Activated T-cell treated with anti-CD3 and anti-CD28 coated beads, Interleukin-2, amount 50 U/mL, for 48 hours (primary cell): ENCODE results near the gene KIF1C.

ENCODE experiments used
- DNase-seq, 2 experiments: peaks; one replicate each; pipeline ENCODE4 v3.0.0-alpha.2; 2020

The KIF1C gene

DNA sequence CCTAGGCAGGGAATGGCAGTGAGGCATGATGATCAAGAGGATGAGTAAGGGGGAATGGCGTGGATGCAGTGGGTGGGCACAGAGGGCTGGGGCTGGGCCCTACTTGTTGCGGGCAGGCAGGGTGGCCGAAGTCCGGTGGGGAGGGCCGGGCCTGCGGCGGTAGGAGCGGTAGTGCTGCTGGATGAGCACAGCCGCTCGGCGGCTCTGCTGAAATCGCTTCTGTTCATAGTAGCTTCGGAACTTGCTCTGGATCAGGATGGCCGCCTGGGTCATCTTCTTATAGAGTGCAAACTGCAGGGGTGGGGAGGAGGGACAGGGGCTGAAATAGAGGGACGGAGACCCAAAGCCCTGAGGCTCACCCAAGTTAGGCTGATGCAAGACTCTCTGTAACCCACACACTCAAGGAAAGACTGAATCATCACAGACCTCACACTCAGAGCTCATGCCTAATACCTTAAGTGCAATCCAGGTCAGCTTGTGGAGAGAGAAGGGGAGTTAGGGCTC, 28.7 kb upstream of the KIF1C start:
- peak in 1 of 2 experiments; percentile 79 for DNase-seq

DNA sequence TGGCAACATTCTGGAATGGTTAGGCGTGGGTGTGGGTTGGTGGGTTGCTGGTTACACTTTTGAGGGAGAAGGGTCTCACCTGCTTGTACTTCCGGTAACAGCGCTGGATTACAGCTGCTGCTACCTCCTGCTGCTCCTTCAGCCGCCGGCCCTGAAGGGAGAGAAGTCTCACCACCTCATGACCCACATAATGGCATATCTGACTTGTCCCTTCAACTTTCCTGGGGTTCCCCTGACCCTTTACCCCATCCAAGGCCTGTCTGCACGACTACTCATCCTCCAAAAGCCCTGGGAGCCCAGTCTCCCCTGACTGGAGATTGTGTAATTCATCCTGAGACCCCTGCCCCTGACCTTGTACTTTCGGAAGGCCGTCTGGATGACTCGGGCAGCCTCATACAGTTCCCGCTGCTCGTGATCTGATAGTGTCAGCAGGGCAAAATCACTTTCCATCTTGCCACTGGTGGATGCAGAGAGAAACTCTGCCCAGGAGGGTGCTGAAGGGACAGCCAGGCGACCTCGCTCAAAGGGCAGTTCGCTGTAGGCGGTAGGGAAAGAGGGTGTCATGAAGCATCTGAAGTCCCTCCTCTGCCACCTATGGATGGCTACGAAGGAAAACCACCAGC, 28.1 kb upstream of the KIF1C start:
- DNase-seq: peak in 1 of 2 experiments; percentile 76

DNA sequence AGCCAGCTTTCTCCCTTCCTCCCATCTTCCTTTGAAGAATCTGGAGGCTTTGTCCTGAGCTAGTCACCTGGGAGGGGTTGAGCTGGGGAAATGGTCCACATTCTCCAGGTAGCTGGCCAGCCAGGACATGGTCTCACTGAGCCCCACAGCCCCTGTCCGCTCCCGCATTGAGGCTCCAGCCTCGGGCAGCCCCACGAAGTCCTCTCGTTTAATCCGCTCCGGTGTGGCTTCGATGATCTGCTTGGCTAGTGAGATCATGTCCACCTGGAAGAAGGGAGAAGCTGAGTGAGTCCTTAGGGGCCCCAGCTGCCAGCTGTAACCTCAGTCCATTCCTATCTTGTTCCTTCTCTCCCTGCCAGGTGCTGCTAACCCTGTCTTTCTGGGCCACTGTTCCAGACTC, 27.5 kb upstream of the KIF1C start:
- no peak for DNase-seq

DNA sequence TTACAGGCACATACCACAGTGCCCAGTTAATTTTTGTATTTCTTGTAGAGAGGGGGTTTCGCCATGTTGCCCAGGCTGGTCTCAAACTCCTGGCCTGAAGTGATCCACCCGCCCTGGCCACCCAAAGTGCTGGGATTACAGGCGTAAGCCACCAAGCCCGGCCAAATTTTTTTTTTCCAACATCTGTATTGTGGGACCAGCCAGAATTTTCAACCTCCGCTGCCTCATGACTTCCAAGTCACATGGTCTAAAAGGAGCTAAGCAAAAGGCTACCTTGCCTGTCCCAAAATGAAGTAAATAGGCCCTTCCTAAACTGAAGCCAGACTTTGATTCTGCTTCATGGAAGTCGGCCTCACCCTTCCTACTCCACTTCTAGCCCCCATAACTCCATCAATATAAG, 25.9 kb upstream of the KIF1C start:
- DNase-seq: no peak

DNA sequence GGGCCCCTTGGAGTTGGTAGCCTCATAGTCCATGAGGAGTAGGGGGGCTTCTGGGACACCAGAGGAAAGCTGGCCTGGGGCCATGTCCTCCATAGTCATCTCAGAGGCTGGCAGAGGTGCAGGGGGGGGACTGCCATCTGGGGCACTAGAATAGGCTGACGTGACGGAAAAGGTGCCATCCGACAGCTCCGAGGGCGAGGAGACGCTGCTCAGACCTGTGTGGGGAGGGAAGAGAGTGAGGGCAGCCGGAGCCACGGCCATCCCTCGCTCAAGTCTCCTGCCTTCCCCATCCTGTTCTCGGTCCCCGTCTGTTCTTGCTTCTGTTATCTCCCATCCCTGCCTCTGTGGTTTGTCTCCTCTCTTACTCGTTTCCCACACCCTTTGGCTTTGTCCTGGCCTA, 25.4 kb upstream of the KIF1C start:
- no peak for DNase-seq

DNA sequence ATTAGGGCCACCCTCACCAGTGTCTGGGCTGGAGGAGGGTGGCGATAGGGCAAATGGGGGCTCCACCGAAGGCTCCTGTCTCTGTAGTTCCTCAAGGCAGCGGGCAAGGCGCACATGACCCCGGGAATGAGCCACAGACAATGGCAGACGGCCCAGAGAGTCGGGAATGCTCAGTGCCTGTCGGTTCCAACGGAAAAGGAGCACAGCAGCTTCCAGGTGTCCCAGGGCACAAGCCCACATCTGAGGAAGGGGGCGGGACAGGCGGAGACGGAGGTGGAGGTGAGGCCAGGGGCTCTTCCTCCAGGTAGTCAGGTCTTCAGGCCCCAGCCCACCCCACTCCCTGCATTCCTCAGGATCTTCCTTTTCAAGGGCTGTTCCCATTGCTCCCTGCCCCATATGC, 25.0 kb upstream of the KIF1C start:
- DNase-seq: no peak

DNA sequence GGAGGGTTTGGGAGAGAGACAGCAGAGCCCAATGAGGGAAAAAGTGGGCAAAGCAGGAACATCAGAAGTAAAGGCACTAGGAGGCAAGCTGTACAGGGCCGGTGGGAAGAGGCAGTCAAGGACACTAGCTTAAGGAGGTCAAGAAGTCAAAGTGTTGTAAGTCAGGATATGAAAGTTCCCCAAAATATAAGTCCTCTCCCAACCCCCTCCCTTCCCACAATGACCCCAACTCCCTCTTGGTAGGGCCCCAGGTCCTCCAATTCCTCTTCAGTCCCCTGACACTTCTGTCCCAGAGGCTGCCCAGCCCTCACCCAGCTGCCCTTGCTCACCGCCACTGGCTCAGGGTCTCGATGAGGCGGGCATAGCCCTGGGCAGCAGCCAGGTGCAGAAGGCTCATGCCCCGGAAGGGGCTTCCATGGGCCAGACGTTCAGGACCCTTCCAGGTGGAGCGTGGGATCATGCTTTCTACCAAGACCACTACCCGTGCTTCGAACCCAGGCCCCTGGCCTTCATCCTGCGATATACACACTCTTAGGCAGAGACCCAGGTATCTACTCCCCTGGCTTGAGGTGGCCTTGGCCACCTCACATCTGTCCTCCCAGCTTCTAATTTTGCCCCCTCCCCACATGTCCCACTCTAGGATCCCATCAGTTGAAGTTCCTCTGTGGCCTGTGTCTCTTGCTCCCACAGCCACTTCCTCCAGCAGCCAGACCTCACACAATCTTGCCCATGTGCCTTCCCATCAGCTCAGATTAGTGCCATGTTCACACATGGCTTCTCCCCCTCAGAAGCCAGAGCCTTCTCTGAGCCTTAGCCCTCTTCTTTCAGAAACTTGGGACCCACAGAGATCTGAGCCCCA, 24.3 kb upstream of the KIF1C start:
- DNase-seq: no peak

DNA sequence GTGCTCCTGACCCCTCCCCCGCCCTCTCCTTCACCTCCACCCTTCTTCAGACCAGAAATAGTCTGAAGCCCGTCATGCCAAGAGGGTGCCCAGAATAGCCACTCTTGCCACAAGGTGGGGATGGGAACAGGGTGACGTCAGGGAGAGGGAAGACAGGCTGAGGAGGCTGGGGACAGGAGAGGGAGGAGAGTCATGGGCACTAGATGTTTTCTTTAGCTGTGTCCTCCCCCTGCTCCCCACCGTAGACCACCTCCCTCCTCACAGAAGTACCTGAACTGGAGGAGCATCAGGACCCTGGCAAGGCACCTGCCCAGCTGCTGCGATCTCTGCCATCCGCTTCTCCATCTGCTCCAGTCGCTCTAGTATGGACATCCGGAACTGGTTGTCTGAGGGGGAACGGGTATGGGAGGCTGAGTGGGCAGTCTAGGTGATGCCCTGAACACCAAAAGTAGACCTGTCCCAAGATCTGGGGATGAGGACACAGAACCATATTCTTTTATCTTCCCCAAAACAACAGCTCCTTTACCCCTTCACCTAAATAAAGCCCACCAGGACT, 23.6 kb upstream of the KIF1C start:
- no peak for DNase-seq

DNA sequence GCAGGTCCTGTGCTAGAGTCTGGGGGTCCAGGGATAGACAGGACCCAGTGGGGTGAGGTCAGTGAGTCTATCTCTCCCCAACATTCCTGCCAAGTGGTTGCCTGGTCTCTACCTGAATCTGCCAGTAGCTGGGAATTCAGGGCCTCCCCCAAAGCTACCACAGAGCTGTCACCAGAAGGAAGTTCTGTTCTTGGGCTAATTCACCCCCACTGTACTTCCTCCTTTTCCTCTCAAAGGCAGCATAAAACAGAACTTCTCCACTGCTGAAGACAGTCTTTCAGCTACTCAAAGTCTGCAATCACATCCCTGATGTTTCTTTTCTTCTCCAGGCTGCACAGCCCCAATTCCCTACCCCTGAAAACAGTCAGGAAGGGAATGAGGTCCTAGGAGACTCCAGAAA, 19.0 kb upstream of the KIF1C start:
- no peak for DNase-seq

DNA sequence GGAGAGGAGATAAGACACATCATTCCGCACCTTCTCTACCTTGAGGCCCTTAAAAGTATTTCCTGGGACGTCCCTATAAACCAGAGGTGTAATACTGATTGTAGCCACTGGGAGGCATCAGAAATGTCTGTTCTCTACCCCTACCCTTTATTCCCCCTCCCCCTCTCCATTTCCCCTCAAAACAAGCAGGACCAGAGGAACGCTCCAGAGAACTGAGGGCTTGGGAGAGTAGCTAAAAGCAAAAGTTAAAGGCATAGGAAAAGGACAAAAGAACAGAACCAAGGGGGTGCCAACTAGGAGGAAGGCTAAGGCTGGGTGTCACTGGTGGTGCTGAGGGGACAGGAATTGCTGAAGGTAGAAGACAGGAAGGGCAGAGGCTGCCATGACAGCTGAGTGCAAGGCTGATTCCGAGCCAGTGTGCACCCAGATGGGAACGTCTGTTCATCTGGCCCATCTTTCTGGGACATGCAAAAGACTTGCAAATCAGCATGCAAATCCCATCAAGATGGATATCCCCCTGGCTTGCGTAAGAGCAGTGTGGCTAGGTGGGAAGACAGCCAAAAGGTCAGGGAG, 17.0 kb upstream of the KIF1C start:
- peak; percentile 43 to 56 for DNase-seq

DNA sequence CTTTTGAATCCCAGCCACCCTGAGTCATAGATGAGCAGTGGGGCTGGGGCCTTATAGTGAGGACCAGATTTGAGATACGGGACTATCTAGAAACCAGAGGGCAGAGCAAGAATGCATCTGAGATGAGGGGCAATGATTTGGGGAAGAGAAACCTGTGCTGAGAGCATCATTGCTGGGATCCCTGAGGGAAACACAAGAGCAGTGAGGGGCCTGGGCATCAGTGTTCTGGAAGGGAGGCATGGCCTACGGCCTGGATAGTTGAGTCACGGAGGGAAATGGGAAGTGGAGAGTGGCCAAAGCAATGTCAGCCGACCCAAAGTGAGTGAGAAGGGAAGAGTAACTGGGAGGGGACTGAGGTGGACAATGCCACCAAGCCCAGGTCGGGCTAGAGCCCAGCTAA, 15.4 kb upstream of the KIF1C start:
- DNase-seq: no peak

DNA sequence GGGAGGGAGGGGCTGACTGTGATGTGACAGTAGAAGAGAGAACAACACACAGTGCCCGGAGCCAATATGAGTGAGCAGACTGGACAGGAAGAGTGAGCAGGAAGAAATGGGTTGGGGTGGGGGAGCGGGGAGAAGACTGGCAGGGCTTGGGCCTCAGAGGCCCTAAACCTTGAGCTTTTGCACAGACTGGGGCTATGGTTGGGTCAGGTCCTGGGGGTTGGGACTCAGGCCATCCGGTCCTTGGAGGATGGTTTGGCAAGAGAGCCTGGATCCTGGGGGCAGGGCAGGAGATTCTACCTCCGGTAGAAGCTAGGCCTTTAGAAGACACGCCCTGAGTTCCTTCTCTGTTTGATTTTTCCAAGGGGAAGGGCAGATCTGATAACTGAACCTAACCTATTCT, 11.3 kb upstream of the KIF1C start:
- DNase-seq: no peak

DNA sequence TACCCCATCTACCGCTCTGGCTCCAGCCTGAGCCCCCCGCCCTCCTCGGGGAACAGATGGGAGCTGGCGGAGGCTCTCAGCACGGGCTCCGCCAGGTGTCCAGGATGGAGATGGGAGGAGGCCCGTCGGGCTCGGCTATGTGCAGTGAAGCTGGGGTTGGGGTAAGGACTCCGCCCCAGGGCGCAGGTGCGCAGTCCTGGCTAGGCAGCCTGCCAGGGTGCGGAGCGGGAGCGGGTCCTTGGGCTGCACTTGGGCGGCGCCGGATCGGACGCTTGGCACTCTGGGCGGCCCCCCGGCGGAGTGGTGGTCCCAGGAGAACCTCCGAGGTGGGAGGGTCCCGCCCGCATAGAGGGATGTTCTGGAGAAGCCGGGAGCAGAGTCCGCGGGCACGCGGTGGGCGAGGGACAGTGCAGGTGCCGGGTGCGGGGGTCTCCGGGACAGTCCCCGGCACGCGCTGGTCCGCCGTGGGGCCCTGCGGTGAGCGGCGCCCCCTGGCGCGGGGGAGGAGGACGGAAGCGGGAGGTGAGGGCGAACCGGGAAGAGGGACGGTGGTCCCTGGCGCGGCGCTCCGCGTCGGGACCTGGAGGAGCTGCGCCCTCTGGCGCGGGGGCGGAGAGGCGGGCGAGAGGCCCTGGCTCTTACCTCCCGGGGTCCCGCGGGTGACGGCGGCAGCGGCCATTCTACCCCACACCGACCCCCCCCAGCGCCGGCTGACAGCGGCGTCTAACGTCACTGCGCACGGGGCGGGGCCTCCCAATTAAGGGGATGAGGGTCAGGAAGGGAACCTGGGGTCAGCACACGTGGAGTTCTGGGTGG, 10.6 kb upstream of the KIF1C start, which contains the start of gene CAMTA2:
Gene CAMTA2, minus strand, starts transcription at position 725 of the 816 bp plus-strand sequence. CDS start 1,453 bp downstream, outside the sequence.
- peak; percentile 89 to 92 for DNase-seq

DNA sequence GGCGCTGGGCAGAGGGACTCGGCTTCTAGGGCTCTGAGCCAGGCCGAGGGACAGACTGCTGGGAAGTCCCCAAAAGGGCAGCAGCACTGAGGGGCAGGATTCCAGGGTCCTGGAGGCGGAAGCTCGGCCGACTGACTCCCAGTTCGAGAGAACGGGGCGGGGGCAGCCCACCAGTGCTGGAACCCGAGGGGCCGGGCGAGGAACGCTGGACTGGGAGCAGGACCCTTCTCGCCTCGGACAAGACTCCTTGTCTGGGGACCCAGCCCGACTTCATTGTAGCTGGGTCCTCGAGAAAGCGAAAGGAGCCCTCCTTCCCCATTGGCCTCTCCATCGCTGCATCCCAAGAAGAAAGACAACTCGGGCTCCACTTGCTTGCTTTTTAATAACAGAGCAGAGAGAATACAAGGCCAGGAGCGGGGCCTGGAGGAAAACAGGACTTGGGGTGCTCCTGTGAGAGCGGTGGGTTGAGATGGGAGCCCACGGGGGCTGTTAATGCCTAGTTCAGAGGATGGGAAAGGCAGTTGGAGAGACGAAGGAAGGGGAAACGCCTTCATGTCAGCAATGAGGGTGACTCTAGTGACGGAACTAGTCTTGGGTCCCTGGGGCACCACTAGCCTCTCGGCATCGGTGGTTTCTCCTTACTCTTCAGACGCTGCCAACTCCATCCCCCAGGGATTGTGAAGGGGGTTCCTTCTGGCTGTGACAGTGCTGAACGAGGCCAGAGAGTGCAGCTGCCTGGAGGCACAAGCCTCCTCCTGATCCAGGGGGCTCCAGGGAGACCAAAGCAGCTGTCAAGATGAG, 9.8 kb upstream of the KIF1C start:
- DNase-seq: peak in 1 of 2 experiments; percentile 49

DNA sequence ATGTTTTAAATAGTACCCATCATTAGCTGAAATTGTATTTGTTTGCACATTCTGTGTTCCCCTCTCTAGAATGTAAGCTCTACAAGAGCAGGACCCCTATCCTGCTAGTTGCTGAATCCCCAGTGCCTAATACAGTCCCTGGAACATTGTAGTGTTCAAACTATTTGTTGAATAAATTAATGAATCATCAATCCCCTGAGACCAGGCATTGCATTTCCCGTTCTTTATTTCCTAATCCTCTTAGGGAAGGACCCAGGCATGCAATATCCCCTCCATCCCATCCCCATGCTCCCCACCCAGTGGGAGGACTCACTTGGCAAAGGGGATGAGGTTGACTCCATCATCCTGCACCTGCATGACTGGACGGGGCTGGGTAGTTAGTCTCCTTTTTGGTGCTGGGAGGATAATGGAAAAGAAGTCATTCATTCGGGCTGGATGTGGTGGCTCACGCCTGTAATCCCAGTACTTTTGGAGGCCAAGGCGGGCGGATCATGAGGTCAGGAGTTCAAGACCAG, 3.6 kb upstream of the KIF1C start:
- no peak for DNase-seq

DNA sequence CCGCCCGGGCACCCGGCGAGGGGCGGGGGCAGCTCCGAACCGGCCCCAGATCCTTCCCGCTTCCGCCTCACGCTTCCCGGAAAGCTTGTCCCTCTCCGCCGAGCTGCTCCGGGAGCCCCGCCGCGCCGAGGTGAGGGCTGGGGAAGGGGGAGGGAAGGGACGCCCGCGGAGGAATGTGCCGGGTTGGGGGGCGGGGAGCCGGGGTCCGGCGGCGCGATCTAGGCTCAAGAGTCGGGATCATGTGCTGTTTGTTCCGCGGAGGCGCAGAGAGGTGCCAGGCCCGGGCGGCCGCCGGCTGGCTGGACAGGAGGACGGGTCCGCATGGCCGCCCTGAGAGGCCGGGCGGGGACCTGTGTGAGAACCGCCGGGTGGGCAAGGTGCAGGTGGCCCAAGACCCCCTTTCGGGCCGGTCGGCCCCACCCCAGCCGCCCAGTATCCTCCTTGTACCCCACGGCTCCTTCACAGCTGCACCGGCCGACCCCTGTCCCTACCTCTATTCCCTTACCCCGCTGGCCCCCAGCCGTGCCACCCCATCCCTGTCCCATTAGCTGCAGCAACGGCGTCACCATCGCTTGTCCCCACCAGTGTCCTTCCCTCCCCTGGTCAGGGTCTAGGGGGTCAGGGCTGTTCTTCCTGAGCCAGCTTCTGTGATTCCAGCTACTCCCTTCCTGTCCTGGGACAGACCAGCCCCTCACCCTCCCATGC, 429 bp downstream of the KIF1C start:
- DNase-seq: peak in 1 of 2 experiments; percentile 38

DNA sequence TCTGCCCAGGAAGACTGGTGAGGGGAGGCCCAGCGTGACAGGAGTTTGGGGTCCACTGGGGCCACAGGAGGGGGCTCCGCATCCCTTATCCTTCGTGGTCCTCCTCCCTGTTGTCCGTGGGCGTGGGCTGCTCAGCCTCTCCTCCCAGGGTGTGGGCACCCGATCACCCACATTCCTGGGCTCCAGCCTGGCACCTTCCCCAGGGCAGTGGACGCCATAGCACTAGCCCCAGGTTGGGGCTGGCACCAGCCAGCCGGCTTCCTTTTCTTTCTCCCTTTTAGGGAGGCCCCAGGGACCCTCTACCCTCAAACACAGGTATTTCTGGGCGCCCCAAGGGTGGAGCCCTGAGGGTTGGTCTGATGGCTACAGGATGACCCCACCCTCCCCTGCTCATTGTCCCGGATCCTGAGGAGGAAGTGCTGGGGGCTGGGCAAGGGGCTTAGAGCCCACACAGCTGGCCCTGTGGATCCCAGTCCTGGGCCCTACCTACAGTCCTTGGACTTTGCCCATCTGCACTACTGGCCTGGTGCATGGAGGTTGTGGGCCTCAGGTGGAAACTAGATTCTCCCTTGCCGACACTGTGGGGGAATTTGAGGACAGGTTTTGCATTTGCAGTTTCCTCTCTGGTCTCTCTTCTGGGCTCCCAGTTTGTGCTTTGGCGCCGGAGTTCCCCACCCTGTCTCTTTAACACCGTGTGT, 1.1 kb downstream of the KIF1C start:
- peak in 1 of 2 experiments; percentile 26 for DNase-seq

DNA sequence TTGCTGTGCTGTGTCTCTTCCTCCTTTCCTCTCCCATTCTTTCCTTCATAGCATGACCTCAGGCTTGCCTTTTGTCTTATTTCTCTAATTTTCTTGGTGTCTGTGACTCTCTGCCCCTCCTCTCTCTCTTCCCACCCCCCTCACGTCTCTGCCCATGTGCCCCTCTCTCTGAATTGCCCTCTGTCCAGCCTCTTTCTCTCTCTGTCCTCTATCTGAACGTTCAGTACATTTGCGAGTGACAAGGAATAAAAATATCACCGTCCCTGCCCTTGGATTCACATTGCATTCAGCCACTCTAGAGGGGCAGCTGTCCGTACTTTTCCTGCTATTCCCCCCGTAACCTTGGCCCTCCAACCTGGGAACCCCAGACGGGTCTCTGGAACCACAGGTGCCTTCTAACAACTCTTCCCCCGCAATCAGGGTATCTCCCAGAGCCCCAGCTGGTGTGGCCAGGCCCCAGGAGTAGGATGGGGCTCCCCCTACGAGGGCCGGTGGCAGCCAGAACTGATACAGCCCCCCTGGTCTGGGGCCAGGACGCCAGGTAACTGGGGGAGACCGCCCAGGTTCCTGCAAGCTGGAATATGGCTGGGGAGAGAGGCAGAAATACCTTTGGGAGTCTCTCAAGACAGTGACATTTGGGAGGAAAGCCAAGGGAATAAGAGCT, 1.8 kb downstream of the KIF1C start:
- DNase-seq: no peak

DNA sequence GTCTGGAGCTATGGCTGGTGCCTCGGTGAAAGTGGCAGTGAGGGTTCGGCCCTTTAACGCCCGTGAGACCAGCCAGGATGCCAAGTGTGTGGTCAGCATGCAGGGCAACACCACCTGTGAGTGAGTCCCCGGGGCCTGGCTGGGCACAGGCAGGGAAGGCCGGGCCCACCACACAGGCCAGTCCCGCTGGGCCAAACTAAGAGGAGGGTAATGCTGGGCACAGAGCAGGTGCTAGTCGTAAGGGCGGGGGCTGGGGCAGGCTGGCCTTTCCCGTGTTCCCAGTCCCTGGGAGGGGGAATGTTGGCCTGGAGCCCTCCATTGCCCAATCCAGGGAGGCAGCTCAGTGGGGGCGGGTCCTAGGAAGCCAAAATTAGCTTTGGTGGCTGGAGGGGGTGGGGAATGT, 2.5 kb downstream of the KIF1C start:
- no peak for DNase-seq
